Ovary (tissue), 9 donors: Measurements from ENCODE around the gene RPL31. TPM values are rescaled to one million over a fixed set of nuclear protein-coding genes. Genes with fewer than 3 reads are reported as not detected.

ENCODE experiments used
- DNase-seq, 5 donors: peaks; one replicate each; pipeline ENCODE4 v3.0.0-alpha.2; 2019 to 2020
- H3K27ac ChIP-seq, 2 donors: fragments of 200-600 bp; one replicate each; pipeline versions ENCODE4 v1.5.1 to v1.8.0; 2019 to 2022
- H3K27me3 ChIP-seq: fragments of 200-600 bp; one replicate; pipeline ENCODE4 v1.8.0; 2022
- H3K36me3 ChIP-seq: fragments of 200-600 bp; sonication (generic); one replicate; pipeline ENCODE4 v1.5.1; 2019
- H3K4me1 ChIP-seq: one replicate; pipeline ENCODE4 v1.8.1; 2013; ENCODE audit warnings: mild to moderate bottlenecking, moderate library complexity; ENCODE audit not compliant: insufficient read depth
- H3K4me3 ChIP-seq: fragments of 200-600 bp; sonication (generic); one replicate; pipeline ENCODE4 v1.5.1; 2017
- H3K9me3 ChIP-seq, 2 donors: fragments of 200-600 bp in 1 of 2; sonication (generic) in 1 of 2; one replicate each; pipeline versions ENCODE4 v1.5.1 to v1.8.1; 2013 to 2019; ENCODE audit warnings: mild to moderate bottlenecking in 1 of 2, moderate library complexity in 1 of 2
- CTCF ChIP-seq, 3 donors: fragments of 450-650 bp in 2 of 3; fragments of 200-600 bp in 1 of 3; IDR thresholded peaks; one replicate each; pipeline versions ENCODE4 v1.5.1 to v1.8.0; 2016 to 2022; ENCODE audit warnings: antibody characterized with exemption in 3 of 3, mild to moderate bottlenecking in 1 of 3
- EP300 ChIP-seq: sonication (generic); formaldehyde crosslinking; IDR thresholded peaks from one replicate; pipeline ENCODE4 v1.6.1; 2017; ENCODE audit warnings: antibody characterized with exemption
- POLR2A ChIP-seq: fragments of 450-650 bp; IDR thresholded peaks from one replicate; pipeline ENCODE4 v1.6.1; 2017; ENCODE audit warnings: antibody characterized with exemption, mild to moderate bottlenecking, moderate library complexity
- WGBS, 3 donors: extraction: QIAGEN DNeasy Blood & Tissue Kit in 1 of 3; methylation state at CpG; one replicate each; pipeline versions ENCODE4 v1.1.5 to v1.1.7; 2013 to 2017; 5-methylcytosine and 5-hydroxymethylcytosine counted together
- intact Hi-C, 4 donors: fragments of 100-400 bp; cut with DNase I; formaldehyde crosslinking; loops; one replicate each; pipeline versions ENCODE4 v1.11.0 to v1.15.1; 2022 to 2023
- polyA plus RNA-seq, 2 donors: library from polyadenylated mRNA; stranded (reverse); fragments of 200-250 nt in 1 of 2; fragments of 350-450 nt in 1 of 2; fragmentation: Illumina TruSeq in 1 of 2; extraction: RNeasy Lipid Tissue Mini Kit (QIAGEN cat#74804) in 1 of 2; gene quantifications; one replicate each; pipeline ENCODE4 v1.2.3, GENCODE V29; 2013 to 2014
- total RNA-seq, 7 donors: library from RNA; depleted of rRNA in 2 of 7; stranded (reverse); fragments of >200 nt in 2 of 7; fragmentation: NEBNext Ultra II Directional in 3 of 7; extraction: Animal tissue kit (Norgen Biotek cat#: 25700) in 3 of 7; gene quantifications; one replicate each; pipeline versions ENCODE4 v1.1.0 to v1.2.4, GENCODE V29; 2016 to 2023
- donor health status: DM: no; HTN: no; CAD: no; lungs with moderate emphysema.
- donor health status: DM: no; HTN: no; CAD: no.
- donor health status: Bipolar disorder and iron deficiency.
- donor health status: DM: yes; HTN: yes; CAD: no.
- donor health status: DM: no; HTN: no; CAD: no.
- donor health status: DM: yes; HTN: yes; CAD: no.

Gene RPL31
- total and polyA plus RNA-seq, 9 donors = 2,349 to 14,384 (median 3,108) TPM

- H3K27ac ChIP-seq = no peak overlapping the region
- 76 to 86% (median 85%) methylated on average over 15 of the region's 15 CpGs for WGBS, 3 donors
Measured at GRCh38 chr2:101026923-101027469, 24.9 kb downstream of the RPL31 start.

GRCh38 chr2:101027852-101028251 is 25.8 kb downstream of the RPL31 start:
- H3K27ac ChIP-seq = no peak overlapping the region
- no peaks in the 10 kb centered on the region for H3K27me3 ChIP-seq
- TF ChIP-seq POLR2A = no peak
- no peak for TF ChIP-seq EP300
- no peak for TF ChIP-seq CTCF (IDR thresholded peaks at IDR 0.05)
- no peaks in the 10 kb centered on the region for H3K4me1 ChIP-seq
- H3K36me3 ChIP-seq = no peaks in the 10 kb centered on the region
- intact Hi-C loops = no loop called here
- no peak overlapping the region for H3K4me3 ChIP-seq
- 90 to 95% (median 91%) methylated on average over 8 of the region's 8 CpGs for WGBS, 3 donors
- no peaks in the 10 kb centered on the region for H3K9me3 ChIP-seq
- DNase-seq = no peak

More at GRCh38 chr2:101026923-101027469, 24.9 kb downstream of the RPL31 start:
- Histone ChIP-seq H3K9me3 (no peaks in the 10 kb centered on the region), H3K4me3 (no peak overlapping the region), H3K36me3 (no peaks in the 10 kb centered on the region), H3K4me1 (no peaks in the 10 kb centered on the region), H3K27me3 (no peaks in the 10 kb centered on the region)
- TF ChIP-seq EP300 (no peak), POLR2A (no peak), CTCF (IDR thresholded peaks at IDR 0.05) (no peak)
- DNase-seq = no peak
- intact Hi-C loops = no loop called here

GRCh38 chr2:101030866-101031554 is 28.9 kb downstream of the RPL31 start:
- no peaks in the 10 kb centered on the region for H3K4me1 ChIP-seq
- no peak overlapping the region for H3K4me3 ChIP-seq
- TF ChIP-seq EP300 (no peak), POLR2A (no peak), CTCF (IDR thresholded peaks at IDR 0.05) (no peak)
- H3K27me3 ChIP-seq = no peaks in the 10 kb centered on the region
- no peaks in the 10 kb centered on the region for H3K9me3 ChIP-seq
- no peak for DNase-seq
- WGBS, 3 donors = 87 to 91% (median 87%) methylated on average over 10 of the region's 10 CpGs
- H3K27ac ChIP-seq = no peak overlapping the region
- H3K36me3 ChIP-seq = no peaks in the 10 kb centered on the region
- intact Hi-C loops = loop anchor here in 2 of 4 donors (10.0 kb wide), 1 partner anchor 164 kb away; no protein-coding TSS in a partner anchor

GRCh38 chr2:101032084-101032776 is 30.1 kb downstream of the RPL31 start:
- no peak for TF ChIP-seq EP300
- TF ChIP-seq CTCF (IDR thresholded peaks at IDR 0.05) = no peak
- no peak for TF ChIP-seq POLR2A
- no peaks in the 10 kb centered on the region for H3K27me3 ChIP-seq
- intact Hi-C loops = loop anchor here in 2 of 4 donors (10.0 kb wide), 1 partner anchor 163 kb away; no protein-coding TSS in a partner anchor
- no peaks in the 10 kb centered on the region for H3K4me1 ChIP-seq
- WGBS, 3 donors = 89 to 92% (median 90%) methylated on average over 15 of the region's 15 CpGs
- no peak for DNase-seq
- no peaks in the 10 kb centered on the region for H3K9me3 ChIP-seq
- H3K4me3 ChIP-seq = no peak overlapping the region
- no peak overlapping the region for H3K27ac ChIP-seq
- no peaks in the 10 kb centered on the region for H3K36me3 ChIP-seq
